Measurements from ENCODE around the gene OR6B2. TPM values are rescaled to one million over a fixed set of nuclear protein-coding genes. Genes with fewer than 3 reads are reported as not detected.

OR6B2 gene
- total RNA-seq, 1 donor from 2014 or later: not detected

DNA sequence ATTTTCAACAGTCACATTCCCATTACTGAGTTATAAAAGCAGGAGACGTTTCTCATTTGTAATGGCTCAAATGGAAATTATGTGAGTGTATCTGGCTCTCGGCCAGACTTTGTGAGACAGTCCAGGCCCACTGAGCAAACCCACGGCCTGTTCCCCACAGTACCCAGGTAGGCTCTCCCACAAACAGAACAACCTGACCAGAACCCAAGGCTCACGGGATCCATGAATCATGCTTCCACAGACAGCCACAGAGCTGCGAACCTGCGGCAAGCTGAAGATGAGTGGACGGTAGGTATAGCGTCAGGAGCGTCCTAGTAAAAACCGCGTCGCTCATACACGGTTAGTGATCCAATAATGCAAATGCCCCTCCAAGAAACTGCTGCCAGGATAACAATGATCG lies 39.3 kb downstream of the OR6B2 start:
- TF ChIP-seq, protein P1, sequence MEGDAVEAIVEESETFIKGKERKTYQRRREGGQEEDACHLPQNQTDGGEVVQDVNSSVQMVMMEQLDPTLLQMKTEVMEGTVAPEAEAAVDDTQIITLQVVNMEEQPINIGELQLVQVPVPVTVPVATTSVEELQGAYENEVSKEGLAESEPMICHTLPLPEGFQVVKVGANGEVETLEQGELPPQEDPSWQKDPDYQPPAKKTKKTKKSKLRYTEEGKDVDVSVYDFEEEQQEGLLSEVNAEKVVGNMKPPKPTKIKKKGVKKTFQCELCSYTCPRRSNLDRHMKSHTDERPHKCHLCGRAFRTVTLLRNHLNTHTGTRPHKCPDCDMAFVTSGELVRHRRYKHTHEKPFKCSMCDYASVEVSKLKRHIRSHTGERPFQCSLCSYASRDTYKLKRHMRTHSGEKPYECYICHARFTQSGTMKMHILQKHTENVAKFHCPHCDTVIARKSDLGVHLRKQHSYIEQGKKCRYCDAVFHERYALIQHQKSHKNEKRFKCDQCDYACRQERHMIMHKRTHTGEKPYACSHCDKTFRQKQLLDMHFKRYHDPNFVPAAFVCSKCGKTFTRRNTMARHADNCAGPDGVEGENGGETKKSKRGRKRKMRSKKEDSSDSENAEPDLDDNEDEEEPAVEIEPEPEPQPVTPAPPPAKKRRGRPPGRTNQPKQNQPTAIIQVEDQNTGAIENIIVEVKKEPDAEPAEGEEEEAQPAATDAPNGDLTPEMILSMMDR (conservative IDR thresholded peaks at IDR 0.05): no peak
- Mint-ChIP-seq H3K36me3 (peaks cover 26% of the 10 kb centered on the region), H3K9me3 (no peaks in the 10 kb centered on the region), H3K4me1 (ENCODE audit: unreplicated experiment) (no peaks in the 10 kb centered on the region), H3K4me3 (no peak overlapping the region), H3K27me3 (no peaks in the 10 kb centered on the region), H3K27ac (no peak overlapping the region)
- DNase-seq (ENCODE audit: extremely low spot score, unreplicated experiment): no peak

DNA sequence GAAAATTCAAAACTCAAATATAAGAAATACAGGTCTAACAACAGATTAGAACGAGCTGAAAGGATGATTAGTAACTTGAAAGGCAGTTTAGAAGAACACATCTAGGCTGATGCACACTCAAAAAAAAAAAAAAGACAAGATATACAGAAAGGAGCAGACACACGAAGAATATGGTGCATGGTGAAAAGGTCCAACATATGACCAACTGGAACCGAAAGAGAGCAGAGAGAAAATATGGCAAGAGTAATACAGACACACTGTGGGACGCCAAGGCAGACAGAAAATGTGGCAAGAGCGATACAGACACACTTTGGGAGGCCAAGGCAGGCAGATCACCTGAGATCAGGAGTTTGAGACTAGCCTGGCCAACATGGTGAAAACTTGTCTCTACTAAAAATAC lies 44.9 kb downstream of the OR6B2 start:
- H3K27ac Mint-ChIP-seq: no peak overlapping the region
- peaks cover 48% of the 10 kb centered on the region for H3K36me3 Mint-ChIP-seq
- no peaks in the 10 kb centered on the region for H3K4me1 Mint-ChIP-seq (ENCODE audit: unreplicated experiment)
- H3K9me3 Mint-ChIP-seq: peaks cover 6% of the 10 kb centered on the region
- TF ChIP-seq, protein P1 (conservative IDR thresholded peaks at IDR 0.05): no peak
- no peak for DNase-seq (ENCODE audit: extremely low spot score, unreplicated experiment)
- H3K4me3 Mint-ChIP-seq: no peak overlapping the region
- H3K27me3 Mint-ChIP-seq: no peaks in the 10 kb centered on the region

DNA sequence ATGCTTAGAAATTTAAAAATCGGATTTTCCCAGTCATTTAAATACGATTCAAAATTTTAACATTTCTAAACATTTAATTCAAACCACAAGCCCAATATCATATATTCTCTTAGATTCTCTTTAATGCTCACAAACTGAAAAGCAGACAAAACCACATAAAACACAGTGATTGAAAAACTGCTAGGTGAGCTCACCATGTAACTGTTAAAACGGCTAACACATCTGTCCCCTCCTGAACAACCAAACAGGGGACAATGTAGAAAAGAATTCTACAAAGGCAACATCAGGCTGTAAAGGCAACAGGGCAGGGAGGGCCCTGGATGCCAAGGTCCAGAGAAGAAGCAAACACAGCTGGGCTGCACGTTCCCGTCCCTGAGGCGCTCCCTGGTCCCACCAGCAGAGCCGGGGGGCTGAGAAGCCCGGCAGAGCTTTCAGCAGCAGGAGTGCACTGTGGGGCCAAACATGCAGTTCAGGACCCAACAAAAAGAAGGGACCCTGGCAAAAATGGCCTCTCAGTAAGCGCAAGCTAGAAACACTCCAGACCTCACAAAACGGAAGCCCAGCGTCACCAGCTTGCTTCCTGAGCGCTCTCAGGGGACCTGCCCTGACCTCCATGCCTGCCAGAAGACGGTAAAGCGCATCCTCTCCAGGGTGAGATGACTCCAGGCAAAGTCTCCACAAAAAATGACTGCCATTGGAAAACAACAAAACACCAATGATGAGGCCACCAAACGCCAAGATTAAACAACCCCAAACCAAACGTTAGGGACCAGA lies 45.6 kb downstream of the OR6B2 start:
- Mint-ChIP-seq H3K4me1 (ENCODE audit: unreplicated experiment) (no peaks in the 10 kb centered on the region), H3K9me3 (peaks cover 6% of the 10 kb centered on the region), H3K27me3 (no peaks in the 10 kb centered on the region), H3K4me3 (no peak overlapping the region), H3K27ac (no peak overlapping the region), H3K36me3 (peaks cover 52% of the 10 kb centered on the region)
- TF ChIP-seq, protein P1 (conservative IDR thresholded peaks at IDR 0.05): no peak
- no peak for DNase-seq (ENCODE audit: extremely low spot score, unreplicated experiment)

DNA sequence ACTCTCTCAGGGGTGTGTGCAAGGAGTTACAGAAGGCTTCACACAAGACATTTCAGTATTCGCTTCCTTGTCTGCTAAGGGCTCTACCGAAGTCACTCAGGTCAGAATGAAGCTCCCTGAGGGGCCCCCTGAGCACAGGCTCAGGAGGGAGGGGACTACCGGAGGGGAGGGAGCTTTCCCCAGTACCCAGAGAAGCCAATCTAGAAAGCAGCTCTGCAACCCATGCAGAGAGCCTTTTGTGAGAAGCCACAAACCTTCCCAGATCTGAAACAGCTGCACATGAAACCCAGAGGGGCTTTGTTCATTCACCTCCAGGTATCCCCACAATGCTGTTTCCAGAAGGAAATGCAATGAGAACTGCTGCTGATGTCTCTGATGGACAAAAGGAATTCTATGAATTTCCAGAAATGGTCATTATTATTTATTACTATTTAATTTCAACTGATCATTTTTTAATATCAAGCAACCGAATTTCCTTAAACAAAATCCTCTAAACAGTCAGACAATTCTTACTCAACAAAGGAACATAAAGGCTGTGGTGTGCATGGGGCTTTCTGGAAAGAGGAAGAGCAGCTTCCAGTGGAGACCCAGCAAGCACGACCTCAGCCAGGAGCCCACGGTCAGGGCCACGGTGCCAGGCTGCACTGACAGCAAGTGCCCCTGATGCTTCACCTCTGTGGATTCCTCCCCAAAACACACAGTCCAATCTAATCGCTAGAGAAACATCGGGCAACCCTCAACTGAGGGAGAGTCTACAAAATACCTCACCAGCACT lies 47.0 kb downstream of the OR6B2 start:
- DNase-seq (ENCODE audit: extremely low spot score, unreplicated experiment): no peak
- Mint-ChIP-seq H3K4me1 (ENCODE audit: unreplicated experiment) (no peaks in the 10 kb centered on the region), H3K27me3 (no peaks in the 10 kb centered on the region), H3K9me3 (peaks cover 6% of the 10 kb centered on the region), H3K27ac (no peak overlapping the region), H3K36me3 (peaks cover 50% of the 10 kb centered on the region), H3K4me3 (no peak overlapping the region)
- TF ChIP-seq, protein P1 (conservative IDR thresholded peaks at IDR 0.05): no peak

Other genes starting within 250 kb of the OR6B2 start
- gene NDUFA10, start 5.1 kb downstream of the OR6B2 start, total RNA-seq (ENCODE audit: low replicate concordance): 121 and 136 TPM in 2 replicates
- not detected in 2 replicates for gene OR6B3, start 23.1 kb upstream of the OR6B2 start, total RNA-seq (ENCODE audit: low replicate concordance)
- 131 and 156 TPM in 2 replicates for gene COPS9, start 105.9 kb upstream of the OR6B2 start, total RNA-seq (ENCODE audit: low replicate concordance)
- not detected in 2 replicates for gene OTOS, start 110.2 kb upstream of the OR6B2 start, total RNA-seq (ENCODE audit: low replicate concordance)

All from type B pancreatic cell (in vitro differentiated cells).